Neural progenitor cell (in vitro differentiated cells): ENCODE data around the gene EPGN. TPM values are rescaled to one million over a fixed set of nuclear protein-coding genes. Genes with fewer than 3 reads are reported as not detected.

ENCODE experiments used
- DNase-seq: peaks from one replicate; pipeline ENCODE4 v3.0.0-alpha.2; 2016; ENCODE audit warnings: low spot score
- H2AFZ ChIP-seq: fragments of 200-600 bp; sonication (generic); replicated peaks from 2 replicates; pipeline ENCODE4 v1.6.1; 2016; ENCODE audit warnings: antibody characterized with exemption
- H3F3A ChIP-seq: fragments of 200-600 bp; sonication (generic); 2 replicates; pipeline ENCODE4 v1.6.1; 2016; ENCODE audit warnings: antibody characterized with exemption, low read depth
- H3K27ac ChIP-seq: fragments of 200-600 bp; sonication (generic); 2 replicates; pipeline ENCODE4 v1.5.1; 2016; ENCODE audit warnings: mild to moderate bottlenecking
- H3K27me3 ChIP-seq: fragments of 200-600 bp; sonication (generic); 2 replicates; pipeline ENCODE4 v1.6.1; 2016; ENCODE audit warnings: mild to moderate bottlenecking, moderate library complexity
- H3K36me3 ChIP-seq: fragments of 200-600 bp; sonication (generic); 2 replicates; pipeline ENCODE4 v1.5.1; 2016
- H3K4me1 ChIP-seq: fragments of 200-600 bp; sonication (generic); 2 replicates; pipeline ENCODE4 v1.6.1; 2016; ENCODE audit warnings: mixed run types
- H3K4me2 ChIP-seq: fragments of 200-600 bp; sonication (generic); 2 replicates; pipeline ENCODE4 v1.6.1; 2016
- H3K4me3 ChIP-seq: fragments of 200-600 bp; sonication (generic); 2 replicates; pipeline ENCODE4 v1.5.1; 2016
- H3K79me2 ChIP-seq: fragments of 200-600 bp; sonication (generic); 2 replicates; pipeline ENCODE4 v1.6.1; 2016; ENCODE audit warnings: low read depth
- H3K9ac ChIP-seq: fragments of 200-600 bp; sonication (generic); 2 replicates; pipeline ENCODE4 v1.6.1; 2016
- H3K9me3 ChIP-seq: fragments of 200-600 bp; sonication (generic); 2 replicates; pipeline ENCODE4 v1.5.1; 2016; ENCODE audit warnings: low read depth
- H4K20me1 ChIP-seq: fragments of 200-600 bp; sonication (generic); 2 replicates; pipeline ENCODE4 v1.6.1; 2016; ENCODE audit warnings: low read depth
- H3K27ac Mint-ChIP-seq: 3 replicates; pipeline ENCODE4 v1.8.0; 2021; ENCODE audit warnings: mixed read lengths
- H3K27me3 Mint-ChIP-seq: 2 replicates; pipeline ENCODE4 v1.8.0; 2022; ENCODE audit warnings: low read depth, mild to moderate bottlenecking, inconsistent platforms, moderate library complexity, mixed read lengths; ENCODE audit not compliant: insufficient read depth
- H3K36me3 Mint-ChIP-seq: 3 replicates; pipeline ENCODE4 v1.8.0; 2021; ENCODE audit warnings: mixed read lengths
- H3K4me1 Mint-ChIP-seq: 3 replicates; pipeline ENCODE4 v1.8.0; 2021; ENCODE audit warnings: mixed read lengths
- H3K4me3 Mint-ChIP-seq: 3 replicates; pipeline ENCODE4 v1.8.0; 2021; ENCODE audit warnings: mild to moderate bottlenecking, moderate library complexity, mixed read lengths
- H3K9me3 Mint-ChIP-seq: 3 replicates; pipeline ENCODE4 v1.8.0; 2020; ENCODE audit warnings: mixed read lengths
- EZH2 ChIP-seq: fragments of 200-600 bp; sonication (generic); IDR thresholded peaks from 2 replicates; pipeline ENCODE4 v1.6.1; 2017; ENCODE audit warnings: antibody characterized with exemption, mild to moderate bottlenecking, moderate library complexity
- EZH2phosphoT487 ChIP-seq: fragments of 200-600 bp; sonication (generic); IDR thresholded peaks from 2 replicates; pipeline ENCODE4 v1.6.1; 2017; ENCODE audit warnings: antibody characterized with exemption
- total RNA-seq: library from RNA; depleted of rRNA; stranded (reverse); fragments of >200 nt; gene quantifications from 2 replicates; pipeline ENCODE4 v1.2.3, GENCODE V29; 2015; ENCODE audit warnings: low replicate concordance
- TF ChIP-seq, protein P1 (sequence below): fragments of 200-600 bp; sonication (generic); IDR thresholded peaks from 2 replicates; pipeline ENCODE4 v1.5.1; 2017; ENCODE audit warnings: antibody characterized with exemption, mild to moderate bottlenecking

Gene EPGN
- total RNA-seq, 1 donor from 2014 or later: not detected

DNA sequence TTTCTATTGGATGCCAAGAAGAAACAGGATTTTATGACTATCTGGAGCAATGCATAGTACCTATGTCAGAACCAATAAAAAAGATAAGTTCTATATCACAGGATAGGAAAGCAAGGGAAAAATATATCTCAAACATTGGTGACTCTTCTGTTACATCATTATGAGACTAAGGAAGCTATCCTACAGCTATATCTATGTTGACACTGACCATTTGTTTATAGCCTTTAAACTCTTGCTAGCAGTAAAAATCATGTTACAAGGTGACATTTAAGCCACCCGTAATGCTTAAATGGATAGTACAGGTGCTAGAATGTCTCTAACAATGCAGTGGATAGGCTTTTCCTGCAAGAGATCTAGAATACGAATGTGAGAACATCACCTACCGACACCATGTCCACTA lies 28.6 kb upstream of the EPGN start:
- Histone ChIP-seq H3K4me1 (no peaks in the 10 kb centered on the region), H3K27me3 (no peaks in the 10 kb centered on the region), H3K4me3 (no peak overlapping the region), H3K36me3 (no peaks in the 10 kb centered on the region), H3K9me3 (no peaks in the 10 kb centered on the region), H3K9ac (no peak overlapping the region), H3F3A (no peaks in the 10 kb centered on the region), H3K4me2 (no peak overlapping the region), H3K27ac (no peak overlapping the region), H2AFZ (no peak overlapping the region), H3K79me2 (no peaks in the 10 kb centered on the region), H4K20me1 (no peaks in the 10 kb centered on the region)
- no peaks in the 10 kb centered on the region for H3K4me1 Mint-ChIP-seq
- H3K36me3 Mint-ChIP-seq: no peaks in the 10 kb centered on the region
- no peaks in the 10 kb centered on the region for H3K9me3 Mint-ChIP-seq
- no peak for DNase-seq
- TF ChIP-seq EZH2 (no peak), EZH2phosphoT487 (no peak)
- TF ChIP-seq, protein P1, sequence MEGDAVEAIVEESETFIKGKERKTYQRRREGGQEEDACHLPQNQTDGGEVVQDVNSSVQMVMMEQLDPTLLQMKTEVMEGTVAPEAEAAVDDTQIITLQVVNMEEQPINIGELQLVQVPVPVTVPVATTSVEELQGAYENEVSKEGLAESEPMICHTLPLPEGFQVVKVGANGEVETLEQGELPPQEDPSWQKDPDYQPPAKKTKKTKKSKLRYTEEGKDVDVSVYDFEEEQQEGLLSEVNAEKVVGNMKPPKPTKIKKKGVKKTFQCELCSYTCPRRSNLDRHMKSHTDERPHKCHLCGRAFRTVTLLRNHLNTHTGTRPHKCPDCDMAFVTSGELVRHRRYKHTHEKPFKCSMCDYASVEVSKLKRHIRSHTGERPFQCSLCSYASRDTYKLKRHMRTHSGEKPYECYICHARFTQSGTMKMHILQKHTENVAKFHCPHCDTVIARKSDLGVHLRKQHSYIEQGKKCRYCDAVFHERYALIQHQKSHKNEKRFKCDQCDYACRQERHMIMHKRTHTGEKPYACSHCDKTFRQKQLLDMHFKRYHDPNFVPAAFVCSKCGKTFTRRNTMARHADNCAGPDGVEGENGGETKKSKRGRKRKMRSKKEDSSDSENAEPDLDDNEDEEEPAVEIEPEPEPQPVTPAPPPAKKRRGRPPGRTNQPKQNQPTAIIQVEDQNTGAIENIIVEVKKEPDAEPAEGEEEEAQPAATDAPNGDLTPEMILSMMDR: no peak
- H3K27ac Mint-ChIP-seq: no peak overlapping the region
- no peak overlapping the region for H3K4me3 Mint-ChIP-seq
- no peaks in the 10 kb centered on the region for H3K27me3 Mint-ChIP-seq

DNA sequence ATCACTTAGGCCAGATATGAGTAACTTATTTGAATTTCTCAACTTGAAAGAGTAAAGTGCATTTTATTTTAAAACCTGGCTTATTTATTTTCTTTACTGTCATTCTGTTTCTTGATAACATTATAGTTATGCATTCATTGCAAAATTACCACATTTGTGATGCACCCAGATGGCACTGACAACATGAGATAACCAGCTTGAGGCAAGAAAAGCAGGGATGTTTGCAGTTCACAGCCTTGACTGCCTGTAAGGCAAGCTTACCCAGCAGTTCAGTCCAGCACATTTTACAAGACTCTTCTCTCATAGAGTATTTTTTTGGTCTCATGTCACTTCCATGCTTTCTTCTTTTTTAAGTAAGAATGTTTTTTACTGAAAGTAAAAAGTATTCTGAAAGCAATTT lies 25.3 kb upstream of the EPGN start:
- Mint-ChIP-seq H3K9me3 (no peaks in the 10 kb centered on the region), H3K4me3 (no peak overlapping the region), H3K27me3 (no peaks in the 10 kb centered on the region), H3K36me3 (no peaks in the 10 kb centered on the region), H3K4me1 (no peaks in the 10 kb centered on the region), H3K27ac (no peak overlapping the region)
- Histone ChIP-seq H3K79me2 (no peaks in the 10 kb centered on the region), H3K27ac (no peak overlapping the region), H3K27me3 (no peaks in the 10 kb centered on the region), H3K4me1 (no peaks in the 10 kb centered on the region), H3K36me3 (no peaks in the 10 kb centered on the region), H2AFZ (no peak overlapping the region), H3K9ac (no peak overlapping the region), H3K4me3 (no peak overlapping the region), H4K20me1 (no peaks in the 10 kb centered on the region), H3K4me2 (no peak overlapping the region), H3K9me3 (no peaks in the 10 kb centered on the region), H3F3A (no peaks in the 10 kb centered on the region)
- TF ChIP-seq EZH2phosphoT487 (no peak), EZH2 (no peak)
- TF ChIP-seq, protein P1: no peak
- DNase-seq: no peak

DNA sequence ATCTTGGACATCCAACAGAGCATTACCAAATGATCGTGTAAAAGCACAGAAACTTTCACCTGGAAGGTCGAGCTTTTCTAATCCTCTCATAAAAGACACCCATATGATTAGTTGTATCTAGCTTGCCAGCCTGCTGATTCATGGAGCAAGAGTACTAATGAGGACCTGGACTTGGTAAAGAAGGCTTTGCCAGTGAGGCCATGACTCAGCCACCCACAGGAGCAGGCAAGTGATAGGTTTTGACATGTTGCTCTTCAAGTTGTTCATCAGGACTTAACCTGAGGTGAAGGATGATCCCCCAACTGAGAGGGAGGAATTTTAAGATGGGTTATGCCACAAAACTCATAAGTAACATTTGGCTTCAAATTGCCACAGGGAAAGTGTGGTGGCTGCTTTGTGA lies 24.7 kb upstream of the EPGN start:
- H4K20me1 ChIP-seq: no peaks in the 10 kb centered on the region
- H3K4me2 ChIP-seq: no peak overlapping the region
- H3K36me3 ChIP-seq: no peaks in the 10 kb centered on the region
- no peaks in the 10 kb centered on the region for H3K4me1 ChIP-seq
- no peak overlapping the region for H3K9ac ChIP-seq
- H3K27me3 Mint-ChIP-seq: no peaks in the 10 kb centered on the region
- no peak overlapping the region for H2AFZ ChIP-seq
- H3K9me3 Mint-ChIP-seq: no peaks in the 10 kb centered on the region
- H3K4me3 ChIP-seq: no peak overlapping the region
- no peak for DNase-seq
- H3K4me3 Mint-ChIP-seq: no peak overlapping the region
- no peak for TF ChIP-seq EZH2
- TF ChIP-seq, protein P1: no peak
- no peak for TF ChIP-seq EZH2phosphoT487
- no peaks in the 10 kb centered on the region for H3K9me3 ChIP-seq
- H3K27ac ChIP-seq: no peak overlapping the region
- H3K4me1 Mint-ChIP-seq: no peaks in the 10 kb centered on the region
- H3K79me2 ChIP-seq: no peaks in the 10 kb centered on the region
- no peak overlapping the region for H3K27ac Mint-ChIP-seq
- no peaks in the 10 kb centered on the region for H3F3A ChIP-seq
- H3K27me3 ChIP-seq: no peaks in the 10 kb centered on the region
- no peaks in the 10 kb centered on the region for H3K36me3 Mint-ChIP-seq
